Ectodermal cell (in vitro differentiated cells): ENCODE measurements around the gene BFSP1.

Experiments
- H3K27ac ChIP-seq: 2 replicates; pipeline ENCODE4 v1.7.0; 2013; ENCODE audit warnings: mild to moderate bottlenecking, low read depth, low read length; ENCODE audit not compliant: insufficient read depth, poor library complexity, severe bottlenecking
- H3K27me3 ChIP-seq: 2 replicates; pipeline ENCODE4 v1.7.0; 2013; ENCODE audit warnings: mild to moderate bottlenecking, low read length; ENCODE audit not compliant: insufficient read depth, control insufficient read depth, poor library complexity, severe bottlenecking
- H3K36me3 ChIP-seq: one replicate; pipeline ENCODE4 v1.7.0; 2013; ENCODE audit warnings: low read length; ENCODE audit not compliant: control insufficient read depth, insufficient read depth
- H3K4me1 ChIP-seq: one replicate; pipeline ENCODE4 v1.7.0; 2013; ENCODE audit warnings: low read length; ENCODE audit not compliant: control insufficient read depth, insufficient read depth
- H3K4me3 ChIP-seq: 2 replicates; pipeline ENCODE4 v1.7.0; 2013; ENCODE audit warnings: low read depth, low read length, control low read depth; ENCODE audit not compliant: insufficient read depth
- H3K9me3 ChIP-seq: 2 replicates; pipeline ENCODE4 v1.7.0; 2013; ENCODE audit warnings: mild to moderate bottlenecking, low read length, moderate library complexity; ENCODE audit not compliant: control insufficient read depth
- WGBS, 2 experiments: methylation state at CpG; one replicate each; pipeline ENCODE4 v1.1.7; 2013; ENCODE audit warnings: missing lambda C conversion rate in 2 of 2; 5-methylcytosine and 5-hydroxymethylcytosine counted together

BFSP1 gene

GRCh38 chr20:17456279-17456678 lies 74.9 kb downstream of the BFSP1 start:
- WGBS, 2 experiments: 96% methylated on average over 8 of the region's 8 CpGs
- Histone ChIP-seq H3K4me3 (no peak overlapping the region), H3K27me3 (no peaks in the 10 kb centered on the region), H3K36me3 (no peaks in the 10 kb centered on the region), H3K27ac (no peak overlapping the region), H3K9me3 (no peaks in the 10 kb centered on the region), H3K4me1 (no peaks in the 10 kb centered on the region)

GRCh38 chr20:17453592-17453991 lies 77.6 kb downstream of the BFSP1 start:
- no peak overlapping the region for H3K4me3 ChIP-seq
- no peaks in the 10 kb centered on the region for H3K4me1 ChIP-seq
- no peaks in the 10 kb centered on the region for H3K27me3 ChIP-seq
- H3K27ac ChIP-seq: no peak overlapping the region
- H3K36me3 ChIP-seq: no peaks in the 10 kb centered on the region
- WGBS, 2 experiments: 94 to 95% methylated on average over 22 of the region's 22 CpGs
- no peaks in the 10 kb centered on the region for H3K9me3 ChIP-seq

- no peak overlapping the region for H3K27ac ChIP-seq
- 88 to 92% methylated on average over 3 of the region's 3 CpGs for WGBS, 2 experiments
- no peaks in the 10 kb centered on the region for H3K36me3 ChIP-seq
- H3K4me1 ChIP-seq: no peaks in the 10 kb centered on the region
- no peak overlapping the region for H3K4me3 ChIP-seq
- H3K27me3 ChIP-seq: no peaks in the 10 kb centered on the region
- H3K9me3 ChIP-seq: no peaks in the 10 kb centered on the region
Observed at GRCh38 chr20:17452441-17452840, 78.7 kb downstream of the BFSP1 start.

GRCh38 chr20:17449031-17449430 lies 82.1 kb downstream of the BFSP1 start:
- no peaks in the 10 kb centered on the region for H3K27me3 ChIP-seq
- no peaks in the 10 kb centered on the region for H3K4me1 ChIP-seq
- H3K27ac ChIP-seq: no peak overlapping the region
- no peaks in the 10 kb centered on the region for H3K9me3 ChIP-seq
- 87 to 92% methylated on average over 2 of the region's 2 CpGs for WGBS, 2 experiments
- H3K4me3 ChIP-seq: no peak overlapping the region
- no peaks in the 10 kb centered on the region for H3K36me3 ChIP-seq

- Histone ChIP-seq H3K4me3 (no peak overlapping the region), H3K4me1 (no peaks in the 10 kb centered on the region), H3K36me3 (no peaks in the 10 kb centered on the region), H3K9me3 (no peaks in the 10 kb centered on the region), H3K27ac (no peak overlapping the region), H3K27me3 (no peaks in the 10 kb centered on the region)
- WGBS, 2 experiments: 90 to 100% methylated on average over 1 to 2 of the region's 2 CpGs
Observed at GRCh38 chr20:17448071-17448470, 83.1 kb downstream of the BFSP1 start.

GRCh38 chr20:17446171-17446570 lies 85.0 kb downstream of the BFSP1 start:
- 92 to 95% methylated on average over 5 of the region's 5 CpGs for WGBS, 2 experiments
- Histone ChIP-seq H3K27me3 (no peaks in the 10 kb centered on the region), H3K9me3 (no peaks in the 10 kb centered on the region)

GRCh38 chr20:17445543-17445942 lies 85.6 kb downstream of the BFSP1 start:
- Histone ChIP-seq H3K27ac (no peak overlapping the region), H3K9me3 (no peaks in the 10 kb centered on the region), H3K36me3 (no peaks in the 10 kb centered on the region), H3K27me3 (no peaks in the 10 kb centered on the region), H3K4me1 (no peaks in the 10 kb centered on the region), H3K4me3 (no peak overlapping the region)
- 87 to 88% methylated on average over 13 of the region's 13 CpGs for WGBS, 2 experiments

More at GRCh38 chr20:17446171-17446570, 85.0 kb downstream of the BFSP1 start:
- no peaks in the 10 kb centered on the region for H3K4me1 ChIP-seq
- H3K27ac ChIP-seq: no peak overlapping the region
- H3K4me3 ChIP-seq: no peak overlapping the region
- no peaks in the 10 kb centered on the region for H3K36me3 ChIP-seq

GRCh38 chr20:17444091-17444490 lies 87.1 kb downstream of the BFSP1 start:
- H3K4me3 ChIP-seq: no peak overlapping the region
- no peaks in the 10 kb centered on the region for H3K9me3 ChIP-seq
- no peaks in the 10 kb centered on the region for H3K4me1 ChIP-seq
- 75 to 94% methylated on average over 1 to 2 of the region's 2 CpGs for WGBS, 2 experiments
- no peaks in the 10 kb centered on the region for H3K27me3 ChIP-seq
- no peak overlapping the region for H3K27ac ChIP-seq
- H3K36me3 ChIP-seq: no peaks in the 10 kb centered on the region
